ENCODE results near the gene PPP2R3B.

DNA sequence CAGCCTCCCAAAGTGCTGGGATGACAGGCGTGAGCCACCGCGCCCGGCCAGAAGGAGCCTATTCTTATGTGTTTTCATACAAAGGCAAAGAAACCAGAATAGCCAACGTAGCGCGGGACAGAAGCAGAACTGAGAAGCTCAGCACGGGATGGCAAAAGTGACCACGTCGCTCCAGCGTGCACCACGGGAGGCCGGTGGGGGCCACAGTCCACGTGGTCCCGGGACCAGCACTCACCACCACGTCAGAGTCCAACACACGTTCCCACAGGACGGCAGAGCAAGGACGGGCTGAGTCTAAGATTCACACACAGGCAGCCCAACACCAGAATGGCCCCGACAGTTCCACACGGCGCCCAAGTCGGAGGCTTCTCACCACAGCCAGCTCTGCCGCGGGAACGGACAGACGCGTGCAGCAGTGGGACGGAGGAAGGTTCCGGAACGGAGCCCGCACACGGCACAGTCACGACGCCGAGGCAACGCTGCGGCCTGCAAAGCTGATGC, 49.3 kb downstream of the PPP2R3B start:
- TF ChIP-seq, protein P1, sequence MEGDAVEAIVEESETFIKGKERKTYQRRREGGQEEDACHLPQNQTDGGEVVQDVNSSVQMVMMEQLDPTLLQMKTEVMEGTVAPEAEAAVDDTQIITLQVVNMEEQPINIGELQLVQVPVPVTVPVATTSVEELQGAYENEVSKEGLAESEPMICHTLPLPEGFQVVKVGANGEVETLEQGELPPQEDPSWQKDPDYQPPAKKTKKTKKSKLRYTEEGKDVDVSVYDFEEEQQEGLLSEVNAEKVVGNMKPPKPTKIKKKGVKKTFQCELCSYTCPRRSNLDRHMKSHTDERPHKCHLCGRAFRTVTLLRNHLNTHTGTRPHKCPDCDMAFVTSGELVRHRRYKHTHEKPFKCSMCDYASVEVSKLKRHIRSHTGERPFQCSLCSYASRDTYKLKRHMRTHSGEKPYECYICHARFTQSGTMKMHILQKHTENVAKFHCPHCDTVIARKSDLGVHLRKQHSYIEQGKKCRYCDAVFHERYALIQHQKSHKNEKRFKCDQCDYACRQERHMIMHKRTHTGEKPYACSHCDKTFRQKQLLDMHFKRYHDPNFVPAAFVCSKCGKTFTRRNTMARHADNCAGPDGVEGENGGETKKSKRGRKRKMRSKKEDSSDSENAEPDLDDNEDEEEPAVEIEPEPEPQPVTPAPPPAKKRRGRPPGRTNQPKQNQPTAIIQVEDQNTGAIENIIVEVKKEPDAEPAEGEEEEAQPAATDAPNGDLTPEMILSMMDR (IDR thresholded peaks at IDR 0.05): no peak
- TF ChIP-seq POLR2A (IDR thresholded peaks at IDR 0.05): no peak
